Effector CD8-positive, alpha-beta T cell (primary cell): Measurements from ENCODE around the gene RPS16.
"Not testable (repeated sequence)": the region's sequence is repeated elsewhere in the genome, so short reads cannot be mapped to it uniquely, and the experiment has no call there.

Source experiments
- DNase-seq: peaks from one replicate; lab custom pipeline; 2025; lab: John Stamatoyannopoulos, UW
- total RNA-seq, 4 experiments: gene quantifications; one replicate each; lab custom pipeline; 2026; lab: John Stamatoyannopoulos, UW

RPS16 gene
- 54.9 to 527 (median 201) reads per million in 4 experiments for total RNA-seq

GRCh38 chr19:39435499-39436349, at the start of gene RPS16:
Gene RPS16 (minus strand): TSS chr19:39435949. CDS start chr19:39435895, 54 bp downstream.
- peak; percentile 97 for DNase-seq

- DNase-seq: no peak
Observed at GRCh38 chr19:39483141-39483540, 47.4 kb upstream of the RPS16 start.

DNA sequence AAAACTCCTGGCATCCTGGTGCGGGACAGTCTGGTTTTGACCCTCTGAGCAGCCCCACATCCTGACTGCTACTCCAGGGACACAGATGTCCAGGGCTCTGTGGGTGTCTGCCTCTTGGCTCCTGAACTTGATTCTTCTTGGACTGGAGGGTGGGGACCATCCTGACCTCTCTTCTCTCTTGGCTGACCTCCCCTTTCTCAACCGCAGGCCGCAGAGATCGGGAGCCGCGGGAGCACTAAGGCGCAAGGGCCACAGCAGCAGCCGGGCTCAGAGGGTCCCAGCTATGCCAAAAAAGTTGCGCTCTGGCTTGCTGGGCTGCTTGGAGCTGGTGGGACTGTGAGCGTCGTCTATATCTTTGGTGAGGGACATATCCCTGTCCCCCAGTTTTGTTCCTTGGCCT, 45.9 kb upstream of the RPS16 start:
- no peak for DNase-seq

GRCh38 chr19:39481229-39481545, 45.4 kb upstream of the RPS16 start:
- no peak for DNase-seq

GRCh38 chr19:39480337-39481228, 44.8 kb upstream of the RPS16 start, which contains the start of gene TIMM50:
Gene TIMM50 (plus strand): TSS chr19:39480838. CDS start chr19:39480854, 16 bp downstream.
- DNase-seq: peak; percentile 95

- no peak for DNase-seq
Observed at GRCh38 chr19:39479916-39480315, 44.2 kb upstream of the RPS16 start.

DNA sequence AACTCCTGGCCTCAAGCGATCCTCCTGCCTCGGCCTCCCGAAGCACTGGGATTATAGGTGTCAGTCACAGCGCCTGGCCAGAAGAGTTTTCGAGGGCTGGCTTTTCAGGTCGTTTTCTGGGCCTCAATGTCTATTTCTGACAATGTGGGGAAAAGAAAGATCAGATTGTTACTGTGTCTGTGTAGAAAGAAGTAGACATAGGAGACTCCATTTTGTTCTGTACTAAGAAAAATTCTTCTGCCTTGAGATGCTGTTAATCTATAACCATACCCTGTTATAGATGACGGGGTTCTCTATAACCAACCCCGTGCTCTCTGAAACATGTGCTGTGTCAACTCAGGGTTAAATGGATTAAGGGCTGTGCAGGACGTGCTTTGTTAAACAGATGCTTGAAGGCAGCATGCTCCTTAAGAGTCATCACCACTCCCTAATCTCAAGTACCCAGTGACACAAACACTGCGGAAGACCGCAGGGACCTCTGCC, 43.6 kb upstream of the RPS16 start:
- DNase-seq: not testable (repeated sequence)

DNA sequence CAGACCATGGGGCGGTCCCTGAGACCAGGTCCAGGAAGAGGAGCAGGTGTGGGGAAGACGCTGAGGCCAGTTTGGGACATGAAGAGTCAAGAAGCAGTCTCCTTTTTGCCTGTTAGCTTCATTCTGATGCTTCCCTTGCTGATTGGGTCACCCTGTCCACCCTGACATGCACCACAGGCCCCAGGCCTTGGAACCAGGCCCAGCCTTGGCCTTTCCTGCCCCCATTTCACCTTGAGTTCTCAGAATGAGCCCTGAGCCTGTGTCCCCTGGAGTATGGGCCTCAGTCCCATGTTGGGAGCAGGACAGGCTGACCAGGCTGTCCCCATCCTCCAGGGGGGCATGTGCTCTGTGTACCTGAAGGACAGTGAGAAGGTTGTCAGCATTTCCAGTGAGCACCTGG, 40.0 kb upstream of the RPS16 start:
- no peak for DNase-seq

DNA sequence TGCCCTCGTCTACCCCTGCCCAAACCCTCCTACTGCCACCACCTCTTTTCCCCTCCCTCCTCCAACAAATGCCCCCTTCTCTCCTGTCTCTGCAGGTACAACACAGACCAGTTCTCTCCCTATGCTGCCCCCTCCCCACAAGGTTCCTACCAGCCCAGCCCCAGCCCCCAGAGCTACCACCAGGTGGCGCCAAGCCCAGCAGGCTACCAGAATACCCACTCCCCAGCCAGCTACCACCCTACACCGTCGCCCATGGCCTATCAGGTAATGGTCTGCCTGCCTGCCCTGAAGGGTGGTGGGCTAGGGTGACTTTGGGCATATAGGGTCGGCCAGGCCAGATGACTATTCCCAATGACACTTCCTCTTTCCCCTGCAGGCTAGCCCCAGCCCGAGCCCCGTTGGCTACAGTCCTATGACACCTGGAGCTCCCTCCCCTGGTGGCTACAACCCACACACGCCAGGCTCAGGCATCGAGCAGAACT, 38.4 kb upstream of the RPS16 start:
- peak; percentile 57 for DNase-seq

DNA sequence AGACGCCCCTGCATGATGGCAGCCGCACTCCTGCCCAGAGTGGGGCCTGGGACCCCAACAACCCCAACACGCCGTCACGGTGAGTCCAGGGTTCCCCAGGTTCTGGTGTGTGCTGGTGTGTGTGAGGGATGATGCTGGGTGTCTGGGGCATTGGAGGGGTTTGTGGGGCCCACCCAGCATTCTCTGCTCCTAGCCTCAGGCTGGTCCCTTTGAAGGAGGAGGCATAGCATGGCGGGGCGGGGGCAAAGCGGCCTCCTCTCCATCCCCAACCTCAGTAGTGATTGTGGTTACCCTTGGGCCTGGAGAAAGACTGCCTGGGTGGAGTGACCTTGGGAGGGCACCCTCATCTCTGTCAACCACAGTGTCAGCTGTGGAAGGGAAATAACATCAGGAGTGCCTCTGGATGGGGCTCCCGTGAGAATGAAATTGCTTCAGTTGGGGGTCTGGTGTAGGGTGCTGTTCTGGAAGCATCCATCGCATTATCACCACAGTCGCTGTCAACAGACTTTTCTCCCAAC, 37.8 kb upstream of the RPS16 start:
- DNase-seq: no peak

- no peak for DNase-seq
Observed at GRCh38 chr19:39472746-39473442, 37.1 kb upstream of the RPS16 start.

- no peak for DNase-seq
Observed at GRCh38 chr19:39471756-39472536, 36.2 kb upstream of the RPS16 start.

GRCh38 chr19:39470724-39471339, 35.1 kb upstream of the RPS16 start:
- DNase-seq: no peak

- no peak for DNase-seq
Observed at GRCh38 chr19:39469567-39469966, 33.8 kb upstream of the RPS16 start.

DNA sequence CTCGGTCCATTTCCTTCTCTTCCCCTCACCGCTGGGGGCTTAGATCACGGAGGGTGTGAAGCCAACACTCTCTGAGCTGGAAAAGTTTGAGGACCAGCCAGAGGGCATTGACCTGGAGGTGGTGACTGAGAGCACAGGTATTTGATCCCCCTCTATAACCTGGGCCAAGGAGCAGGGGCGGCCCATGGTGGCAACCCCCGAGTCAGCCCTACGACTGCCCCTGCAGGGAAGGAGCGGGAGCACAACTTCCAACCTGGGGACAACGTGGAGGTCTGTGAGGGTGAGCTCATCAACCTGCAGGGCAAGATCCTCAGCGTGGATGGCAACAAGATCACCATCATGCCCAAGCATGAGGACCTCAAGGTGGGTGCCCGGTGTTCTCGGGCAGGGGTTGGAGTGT, 33.3 kb upstream of the RPS16 start:
- DNase-seq: no peak

DNA sequence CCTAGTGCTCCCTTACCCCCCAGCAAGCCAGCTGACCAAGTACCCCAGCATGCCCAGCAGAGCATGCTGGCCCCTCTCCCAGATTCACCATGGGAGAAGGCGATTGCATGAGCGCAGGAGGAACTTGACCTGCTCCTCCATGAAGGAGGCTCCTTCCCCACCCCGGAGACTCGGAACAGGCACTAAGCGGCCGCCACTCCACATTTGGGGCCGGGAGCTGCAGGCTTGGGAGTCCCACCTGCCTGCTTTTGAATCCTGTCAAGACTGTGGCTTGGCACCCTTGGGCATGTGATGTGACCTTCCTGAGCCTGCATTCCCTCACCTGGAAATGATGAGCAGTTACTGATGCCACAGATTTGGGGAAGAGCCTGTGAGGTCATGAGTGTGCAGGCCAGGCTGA, 32.2 kb upstream of the RPS16 start:
- DNase-seq: no peak

DNA sequence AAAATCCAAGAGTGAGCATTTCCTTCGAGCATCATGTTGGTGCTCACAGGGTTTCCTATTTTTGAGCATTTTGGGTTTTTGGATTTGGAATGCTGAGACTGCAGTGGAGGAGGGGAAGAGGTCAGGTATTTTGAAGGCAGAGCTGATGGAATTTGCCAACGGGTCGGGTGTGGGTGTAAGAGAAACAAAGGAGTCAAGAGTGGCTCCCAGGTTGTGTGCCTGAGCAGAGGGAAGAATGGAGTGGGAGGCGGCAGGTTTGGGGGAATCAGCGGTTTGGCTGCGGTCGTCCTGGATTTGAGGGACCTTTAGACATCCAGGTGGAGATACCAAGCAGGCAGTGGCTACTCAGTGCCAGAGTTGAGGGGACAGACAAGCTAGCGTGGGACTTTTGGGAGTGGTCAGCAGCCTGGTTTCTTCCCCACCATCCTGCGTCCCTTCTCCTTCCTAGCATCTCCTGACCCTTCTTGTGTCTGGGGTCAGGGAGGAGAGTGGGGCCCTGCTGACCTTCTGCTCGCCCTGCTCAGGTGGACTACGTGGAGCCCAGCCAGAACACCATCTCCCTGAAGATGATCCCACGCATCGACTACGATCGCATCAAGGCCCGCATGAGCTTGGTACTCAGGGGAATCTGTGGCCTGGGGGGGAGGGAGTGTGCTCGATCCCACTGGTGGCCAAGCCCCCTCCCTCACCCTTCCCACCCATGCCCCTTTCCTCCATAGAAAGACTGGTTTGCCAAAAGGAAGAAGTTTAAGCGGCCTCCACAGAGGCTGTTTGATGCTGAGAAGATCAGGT, 30.4 kb upstream of the RPS16 start:
- no peak for DNase-seq

GRCh38 chr19:39463403-39463802, 27.7 kb upstream of the RPS16 start:
- no peak for DNase-seq

GRCh38 chr19:39451257-39451656, 15.5 kb upstream of the RPS16 start:
- not testable (repeated sequence) for DNase-seq
